NCI-H2196 (cell line): ENCODE measurements around the gene HCST.
A peak's percentile ranks its signal among the peaks of the same experiment; 100 is the strongest.
"Not testable (repeated sequence)": the region's sequence is repeated elsewhere in the genome, so short reads cannot be mapped to it uniquely, and the experiment has no call there.

Experiments used
- DNase-seq: peaks from one replicate; lab custom pipeline; 2025; ENCODE audit not compliant: unreplicated experiment; lab: John Stamatoyannopoulos, UW

Gene HCST

DNA sequence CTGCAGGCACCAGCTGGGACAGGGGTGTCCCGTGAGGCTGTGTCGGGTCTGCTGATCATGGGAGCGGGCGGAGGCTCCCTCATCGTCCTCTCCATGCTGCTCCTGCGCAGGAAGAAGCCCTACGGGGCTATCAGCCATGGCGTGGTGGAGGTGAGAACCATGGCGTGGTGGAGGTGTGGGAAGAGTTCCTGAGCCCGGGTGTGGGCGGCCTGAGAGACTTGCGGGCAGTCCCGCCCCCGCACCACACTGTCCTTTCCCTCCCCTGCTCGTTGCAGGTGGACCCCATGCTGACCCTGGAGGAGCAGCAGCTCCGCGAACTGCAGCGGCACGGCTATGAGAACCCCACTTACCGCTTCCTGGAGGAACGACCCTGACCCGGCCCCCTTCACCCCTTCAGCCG is 23.3 kb upstream of the HCST start:
- no peak for DNase-seq

DNA sequence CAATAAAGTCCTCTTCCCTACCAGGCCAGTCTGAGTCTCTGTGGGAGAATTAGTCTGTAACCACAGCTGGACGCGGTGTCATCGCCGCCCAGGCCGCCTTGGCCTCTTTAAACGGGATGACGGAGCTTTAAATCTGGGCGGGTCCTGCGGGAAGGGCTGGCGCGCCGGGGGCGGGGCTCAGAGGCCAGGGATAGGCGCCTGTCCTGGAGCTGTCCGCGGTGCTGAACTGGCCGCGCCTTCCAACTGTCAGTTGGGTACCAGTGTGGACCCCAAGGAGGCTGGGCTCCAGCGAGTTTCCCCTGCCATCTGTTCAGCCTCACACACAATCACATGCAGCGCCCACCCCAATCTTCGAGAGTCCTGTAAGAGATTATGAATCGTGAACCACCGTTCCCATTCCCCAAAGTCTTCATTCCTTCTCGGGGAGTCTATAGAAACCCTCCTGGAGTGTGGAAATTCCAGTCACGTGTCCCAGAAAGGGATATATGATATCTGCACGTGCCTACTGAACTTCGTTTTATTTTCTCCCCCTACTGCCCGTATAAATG is 22.5 kb upstream of the HCST start:
- no peak for DNase-seq

DNA sequence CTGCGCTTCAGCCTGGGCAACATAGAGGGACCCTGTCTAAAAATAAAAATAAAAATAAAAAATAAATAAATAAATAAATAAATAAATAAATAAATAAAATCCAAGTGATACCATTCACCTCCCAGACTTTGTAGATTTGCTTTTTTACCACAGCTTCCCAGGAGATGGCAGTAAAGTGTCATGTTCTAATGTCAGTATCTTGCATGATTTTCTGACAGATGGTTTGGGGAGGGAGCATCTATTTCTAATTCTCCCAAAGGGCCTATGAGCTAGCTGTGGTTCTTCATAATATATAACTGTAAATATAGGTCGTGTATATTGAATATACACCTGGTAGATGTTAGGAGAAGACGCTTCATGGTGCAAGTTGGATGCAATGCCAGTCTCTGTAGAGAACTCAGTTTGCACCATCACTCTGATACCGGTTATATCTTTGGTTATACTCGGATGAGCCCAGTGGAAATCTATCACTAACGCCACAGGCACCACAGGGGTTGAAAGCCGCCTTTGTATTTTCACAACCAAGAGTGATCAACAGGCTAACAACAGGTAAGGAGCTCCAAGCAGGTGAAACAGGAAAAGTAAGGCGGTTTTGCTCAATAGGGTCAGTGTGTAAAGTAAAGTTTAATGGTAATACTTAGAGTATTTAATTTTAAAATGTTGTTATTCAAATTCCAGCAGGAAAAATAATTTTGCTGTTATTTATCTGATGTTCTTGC is 20.1 kb upstream of the HCST start:
- DNase-seq: peak; percentile 77

DNA sequence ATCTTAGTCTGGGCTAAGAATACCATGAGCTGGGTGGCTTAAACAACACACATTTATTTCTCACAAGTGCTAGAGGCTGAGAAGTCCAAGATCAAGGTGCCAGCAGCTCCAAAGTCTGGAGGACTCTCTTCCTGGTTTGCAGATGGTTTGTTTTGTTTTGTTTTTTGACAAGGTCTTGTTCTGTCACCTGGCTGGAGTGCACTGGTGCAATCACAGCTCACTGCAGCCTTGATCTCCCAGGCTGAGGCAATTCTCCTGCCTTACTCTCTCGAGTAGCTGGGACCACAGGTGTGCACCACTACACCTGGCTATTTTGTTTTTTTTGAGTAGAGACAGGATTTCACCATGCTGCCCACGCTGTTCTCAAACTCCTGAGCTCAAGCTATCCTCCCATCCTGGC is 18.4 kb upstream of the HCST start:
- DNase-seq: no peak

DNA sequence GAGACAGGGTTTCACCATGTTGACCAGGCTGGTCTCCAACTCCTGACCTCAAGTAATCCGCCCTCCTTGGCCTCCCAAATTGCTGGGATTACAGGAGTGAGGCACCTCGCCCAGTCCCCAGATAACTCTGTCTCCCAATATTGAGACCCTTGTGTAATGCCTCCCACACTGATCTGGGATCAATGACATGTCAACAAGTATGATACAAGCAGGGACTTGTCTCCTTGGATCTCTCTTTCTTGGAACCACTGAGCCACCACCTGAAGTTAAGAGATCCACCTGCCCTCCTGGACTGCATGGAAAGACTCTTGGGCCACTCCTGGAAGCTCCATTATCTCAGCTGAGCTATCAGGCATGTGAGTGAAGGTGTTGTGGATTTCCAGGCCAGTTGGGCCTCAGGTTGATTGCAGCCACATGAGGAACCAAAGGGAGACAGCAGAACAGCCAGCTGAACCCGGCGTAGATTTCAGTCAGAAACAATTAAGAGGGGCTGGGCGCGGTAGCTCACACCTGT is 17.0 kb upstream of the HCST start:
- DNase-seq: no peak

DNA sequence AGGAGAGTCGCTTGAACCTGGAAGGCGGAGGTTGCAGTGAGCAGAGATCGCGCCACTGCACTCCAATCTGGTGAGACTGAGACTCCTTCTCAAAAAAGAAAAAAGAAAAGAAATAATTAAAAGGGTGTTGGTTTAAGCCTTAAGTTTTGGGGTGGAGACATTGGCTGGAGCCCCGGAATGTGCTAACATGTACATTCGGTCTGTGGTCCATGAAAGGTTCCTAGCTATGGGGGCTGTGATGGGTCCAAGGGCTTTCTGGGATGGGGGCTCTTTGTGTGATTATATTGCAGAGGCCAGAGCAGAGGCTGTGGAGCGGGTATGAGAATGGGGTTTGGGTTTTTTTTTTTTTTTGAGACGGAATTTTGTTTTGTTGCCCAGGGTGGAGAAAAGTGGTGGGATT is 16.4 kb upstream of the HCST start:
- no peak for DNase-seq

DNA sequence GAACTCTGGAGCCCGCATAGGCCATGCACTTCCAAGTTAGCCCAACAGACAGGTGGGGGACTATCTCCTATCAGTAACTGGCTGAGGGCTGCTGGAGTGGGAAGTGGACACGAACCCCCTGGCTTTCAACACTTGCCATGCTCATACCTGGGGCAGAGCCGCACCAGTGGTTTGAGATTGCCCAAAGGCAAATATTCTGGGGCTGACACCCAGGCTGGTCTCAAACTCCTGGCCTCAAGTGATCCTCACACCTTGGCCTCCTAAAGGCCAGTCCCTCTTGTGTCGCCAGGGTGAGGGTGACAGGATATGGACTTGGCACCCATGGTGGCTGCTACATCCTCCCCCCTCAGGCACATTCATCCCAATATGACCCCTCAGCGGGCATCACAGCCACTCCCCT is 15.1 kb upstream of the HCST start:
- no peak for DNase-seq

DNA sequence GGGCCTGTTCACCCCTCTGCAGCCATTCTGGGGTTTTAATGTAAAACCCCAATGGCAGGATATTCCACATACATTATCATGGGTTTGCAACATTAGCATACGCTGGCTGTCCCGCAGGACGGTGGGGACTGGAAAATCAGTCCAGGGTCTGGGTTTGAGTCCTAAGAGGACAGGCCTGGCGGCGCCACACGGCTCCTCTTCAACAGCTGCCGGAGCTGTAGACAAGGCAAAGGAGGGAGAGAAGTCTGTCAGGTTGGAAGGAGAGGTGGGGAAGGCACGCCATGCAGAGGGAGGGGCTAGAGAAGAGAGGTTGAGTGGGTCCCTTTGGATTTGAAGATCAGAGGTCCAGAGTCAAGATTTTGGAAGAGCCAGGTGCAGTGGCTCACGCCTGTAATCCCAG is 13.9 kb upstream of the HCST start:
- DNase-seq: no peak

DNA sequence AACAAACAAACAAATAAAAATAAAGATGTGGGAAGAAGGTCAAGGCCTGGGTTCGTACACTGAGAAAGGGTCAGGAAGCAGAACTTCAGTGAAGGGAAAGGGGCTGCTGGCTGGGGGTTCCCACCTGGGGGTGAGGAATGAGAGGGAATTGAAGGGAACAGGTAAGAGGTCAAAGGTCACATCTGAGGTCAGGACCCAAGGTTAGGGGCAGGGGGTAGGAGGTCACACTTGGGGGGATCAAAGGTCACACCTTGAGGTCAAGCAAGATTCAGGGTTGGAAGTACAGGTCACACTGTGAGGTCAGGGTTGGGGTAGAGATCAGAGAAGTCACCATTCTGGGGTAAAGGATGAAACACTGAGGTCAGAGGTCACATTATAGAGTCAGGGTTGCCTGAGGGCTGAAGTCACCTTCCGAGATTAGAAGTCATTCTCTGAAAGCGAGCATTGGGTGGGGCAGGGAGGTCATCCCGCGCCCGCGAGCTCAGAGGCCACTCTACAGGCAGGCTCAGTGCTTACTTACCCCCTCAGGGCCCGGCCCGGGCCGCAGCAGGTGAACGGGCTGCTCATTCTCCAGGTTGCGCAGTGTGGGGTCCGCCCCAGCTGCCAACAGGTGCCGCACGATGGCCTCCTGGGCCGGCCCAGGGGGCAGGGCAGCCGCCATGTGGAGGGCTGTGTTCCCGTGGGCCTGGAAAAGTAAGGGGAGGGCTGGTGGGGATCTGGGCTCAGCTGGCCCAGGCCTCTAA is 12.8 kb upstream of the HCST start:
- no peak for DNase-seq

DNA sequence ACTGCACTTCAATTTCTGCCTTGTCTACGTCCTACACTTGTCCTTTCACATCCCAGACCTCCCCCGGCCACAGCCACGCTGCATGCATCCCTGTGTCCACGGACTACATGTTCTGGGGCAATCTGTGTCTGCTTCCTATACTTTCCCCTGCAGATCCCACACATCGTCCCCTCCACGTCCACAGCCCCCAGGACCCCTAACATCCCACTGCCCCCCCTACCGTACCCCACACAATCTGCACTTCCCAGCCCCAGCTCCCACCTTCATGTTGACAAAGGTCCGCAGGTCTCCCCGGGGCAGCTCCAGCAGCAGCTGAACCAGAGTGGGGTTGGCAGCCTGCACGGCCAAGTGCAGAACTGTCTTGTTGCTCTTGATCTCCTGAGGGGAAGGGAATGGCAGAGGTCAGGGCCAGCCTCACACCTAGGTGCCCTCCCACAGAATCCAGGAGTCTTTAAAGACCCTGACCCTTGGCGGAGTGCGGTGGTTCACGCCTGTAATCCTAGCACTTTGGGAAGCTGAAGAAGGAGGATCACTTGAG is 12.1 kb upstream of the HCST start:
- DNase-seq: no peak

DNA sequence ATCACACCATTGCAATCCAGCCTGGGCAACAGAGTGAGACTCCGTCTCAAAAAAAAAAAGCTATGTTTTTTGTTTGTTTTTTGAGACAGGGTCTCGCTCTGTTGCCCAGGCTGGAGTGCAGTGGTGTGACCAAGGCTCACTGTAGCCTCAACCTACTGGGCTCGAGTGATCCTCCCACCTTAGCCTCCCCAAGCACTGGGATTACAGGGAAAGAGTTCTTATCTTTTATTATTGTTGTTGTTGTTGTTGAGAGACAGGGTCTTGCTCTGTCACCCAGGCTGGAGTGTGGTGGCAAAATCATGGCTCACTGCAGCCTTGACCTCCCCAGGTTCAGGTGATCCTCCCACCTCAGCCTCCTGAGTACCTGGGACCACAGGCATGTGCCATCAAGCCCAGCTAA is 10.5 kb upstream of the HCST start:
- DNase-seq: not testable (repeated sequence)

DNA sequence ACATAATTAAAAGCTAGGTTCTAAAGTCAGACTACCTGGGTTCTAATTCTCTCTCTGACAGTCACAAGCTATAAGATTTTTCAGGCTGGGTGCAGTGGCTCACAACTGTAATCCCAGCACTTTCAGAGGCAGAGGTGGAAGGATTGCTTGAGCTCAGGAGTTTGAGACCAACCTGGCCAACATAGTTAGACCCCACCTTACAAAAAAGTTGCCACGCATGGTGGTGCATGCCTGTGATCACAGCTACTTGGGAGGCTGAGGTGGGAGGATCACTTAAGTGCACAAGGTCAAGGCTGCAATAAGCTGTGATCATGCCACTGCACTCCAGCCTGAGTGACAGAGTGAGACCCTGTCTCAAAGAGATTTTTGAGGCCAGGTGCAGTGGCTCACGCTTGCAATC is 8.0 kb upstream of the HCST start:
- no peak for DNase-seq

DNA sequence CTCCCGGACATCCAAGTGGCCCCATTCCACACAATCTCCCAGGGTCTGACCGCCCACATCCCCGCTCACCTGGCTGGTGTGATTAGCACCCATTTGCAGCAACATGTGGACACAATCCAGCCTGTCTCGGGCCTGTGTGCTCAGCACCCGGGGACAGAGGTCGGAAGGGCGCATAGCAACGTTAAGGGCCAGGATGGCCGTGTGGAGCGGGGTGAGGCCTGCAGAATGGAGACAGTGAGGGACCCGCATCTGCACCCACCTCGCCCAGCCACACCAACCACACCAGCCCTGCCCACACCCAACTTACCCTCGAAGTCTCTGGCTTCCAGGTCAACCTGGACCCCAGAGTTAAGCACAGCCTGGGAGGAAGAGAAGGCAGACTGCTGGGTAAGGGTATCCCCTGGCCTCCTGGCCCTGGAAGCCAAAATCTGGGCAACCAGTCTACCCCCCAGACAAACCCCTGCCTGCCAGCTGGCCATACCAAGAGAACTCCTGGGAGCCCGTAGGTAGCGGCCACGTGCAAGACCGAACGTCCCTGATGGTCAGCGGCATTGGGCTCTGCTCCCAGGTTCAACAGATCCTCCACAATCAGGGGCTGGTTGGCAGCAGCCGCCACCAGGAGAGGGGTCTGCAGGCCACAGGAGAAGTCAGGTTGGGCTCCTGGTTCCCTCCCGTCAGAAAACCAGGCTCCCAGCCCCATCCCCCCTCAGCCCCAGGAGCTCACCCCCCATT is 6.3 kb upstream of the HCST start:
- DNase-seq: no peak

DNA sequence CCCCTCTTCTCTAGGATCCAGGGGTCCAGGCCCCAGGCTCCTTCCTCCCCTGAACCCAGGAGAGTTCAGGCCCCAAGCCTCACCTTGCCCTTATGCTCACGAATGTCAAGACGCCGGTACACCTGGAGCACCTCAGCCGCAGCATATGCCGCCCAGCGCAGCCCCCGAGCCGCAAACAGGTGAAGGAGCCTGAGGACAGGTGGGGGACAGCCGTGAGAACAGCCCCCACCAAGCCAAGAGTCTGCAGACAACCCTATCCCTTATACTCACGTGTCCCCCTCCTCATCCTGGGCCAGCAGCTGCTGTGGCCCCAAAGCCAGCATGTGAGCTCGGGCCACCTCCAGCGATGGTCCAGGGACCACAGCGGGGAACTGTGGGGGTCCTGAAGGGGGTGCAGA is 5.7 kb upstream of the HCST start:
- no peak for DNase-seq

DNA sequence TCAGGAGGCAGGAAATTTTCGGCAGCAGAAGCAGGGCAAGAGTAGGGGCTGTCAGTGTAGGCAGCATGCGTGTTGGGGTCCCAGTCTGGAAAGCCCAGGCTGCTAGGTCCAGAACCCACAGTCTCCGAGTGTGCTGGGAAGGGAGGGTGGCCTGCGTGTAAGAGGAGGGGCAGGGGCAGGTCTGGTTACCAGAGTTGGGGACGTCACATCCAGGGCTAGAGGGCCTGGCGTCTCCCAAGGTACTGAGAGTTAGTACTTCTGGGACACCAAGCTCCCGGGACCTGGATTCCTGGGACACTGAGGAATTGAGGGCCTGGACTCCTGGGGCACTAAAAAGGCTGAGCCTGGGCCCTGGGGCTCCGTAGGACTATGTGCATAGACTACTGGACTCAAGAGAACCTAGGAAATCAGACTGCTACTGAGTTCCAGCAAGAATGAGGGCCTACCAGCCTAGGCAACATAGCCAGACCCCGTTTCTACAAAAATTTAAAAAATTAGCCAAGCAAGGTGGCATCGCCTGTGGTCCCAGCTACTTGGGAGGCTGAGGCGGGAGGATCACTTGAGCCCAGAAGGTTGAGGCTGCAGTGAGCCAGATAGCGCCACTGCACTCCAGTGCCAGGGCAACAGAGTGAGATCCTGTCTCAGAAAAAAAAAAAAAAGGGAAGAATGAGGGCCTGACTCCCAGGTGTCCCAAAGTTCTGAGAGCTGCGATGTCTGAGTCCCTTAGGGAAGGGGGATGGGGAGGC is 4.5 kb upstream of the HCST start:
- no peak for DNase-seq

DNA sequence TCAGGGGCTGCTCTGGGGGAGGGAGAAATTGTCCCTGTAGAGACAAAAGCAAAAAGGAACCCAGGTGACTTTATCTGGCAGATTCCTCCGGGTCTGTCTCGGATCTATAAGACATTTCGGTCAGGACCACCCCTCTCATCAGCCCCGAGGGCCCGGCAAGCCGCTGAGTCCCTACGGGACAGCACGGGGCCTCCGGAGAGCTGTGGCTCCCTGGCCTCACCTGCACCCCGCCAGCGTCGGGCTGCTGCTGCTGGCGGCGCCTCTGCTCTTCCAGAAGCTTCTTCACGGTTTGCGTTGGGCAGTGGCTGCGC is 3.9 kb upstream of the HCST start:
- no peak for DNase-seq

DNA sequence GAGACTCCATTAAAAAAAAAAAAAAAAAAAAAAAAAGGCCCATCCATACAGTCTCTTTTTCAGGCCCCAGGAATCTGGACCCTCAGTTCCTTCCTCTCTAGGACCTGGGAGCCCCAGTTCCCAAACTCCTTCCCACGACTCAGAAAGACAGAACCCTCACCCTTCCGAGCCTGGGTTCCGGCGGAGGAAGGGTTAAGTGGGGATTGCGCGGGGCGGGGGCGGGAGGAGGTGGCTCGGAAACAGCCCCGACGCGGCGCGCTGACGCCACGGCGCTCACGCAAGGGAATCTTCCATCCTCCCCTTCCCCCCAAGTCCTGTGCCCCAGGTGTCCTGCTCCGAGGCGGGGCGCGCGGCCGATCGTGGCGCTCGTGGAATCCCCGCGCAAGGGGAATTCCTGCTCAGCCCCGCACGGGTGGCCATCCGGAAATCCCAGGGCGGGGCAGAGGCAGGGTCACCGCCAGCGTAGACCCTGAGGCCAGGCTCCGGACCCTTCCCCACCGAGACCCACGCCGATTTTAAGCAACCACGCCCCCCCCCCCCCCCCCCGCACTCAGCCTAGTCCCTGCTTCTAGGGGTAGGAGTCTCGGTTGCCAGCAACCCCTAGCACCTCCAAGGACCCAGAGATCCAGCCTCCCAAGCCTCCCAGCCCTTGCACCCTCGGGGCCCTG is 2.6 kb upstream of the HCST start:
- peak; percentile 86 for DNase-seq

DNA sequence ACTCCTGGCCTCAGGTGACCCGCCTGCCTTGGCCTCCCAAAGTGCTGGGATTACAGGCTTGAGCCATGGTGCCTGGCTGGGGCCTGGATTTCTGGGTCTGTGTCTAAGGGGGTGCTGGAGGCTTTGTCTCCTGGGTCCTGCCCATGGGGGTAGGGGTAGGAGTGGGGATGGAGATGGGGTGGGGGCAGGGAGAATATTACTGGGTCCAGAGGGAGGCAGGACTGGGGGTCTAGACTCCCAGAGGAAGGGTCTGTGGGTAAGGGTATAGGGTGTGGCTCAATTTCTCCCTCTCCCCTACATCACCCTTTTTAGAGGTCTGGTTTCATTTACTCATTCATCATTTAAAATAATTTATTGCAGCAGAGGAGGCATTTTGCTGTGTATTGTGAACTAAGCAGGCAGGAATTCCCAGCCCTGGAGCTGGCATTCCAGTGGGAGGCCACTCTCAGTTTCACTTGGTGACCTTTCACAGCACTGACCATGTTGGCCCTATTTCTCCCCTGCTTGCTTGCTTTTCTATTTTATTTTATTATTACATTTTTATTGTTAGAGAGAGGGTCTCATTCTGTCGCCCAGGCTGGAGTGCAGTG is 1.2 kb upstream of the HCST start:
- DNase-seq: no peak

DNA sequence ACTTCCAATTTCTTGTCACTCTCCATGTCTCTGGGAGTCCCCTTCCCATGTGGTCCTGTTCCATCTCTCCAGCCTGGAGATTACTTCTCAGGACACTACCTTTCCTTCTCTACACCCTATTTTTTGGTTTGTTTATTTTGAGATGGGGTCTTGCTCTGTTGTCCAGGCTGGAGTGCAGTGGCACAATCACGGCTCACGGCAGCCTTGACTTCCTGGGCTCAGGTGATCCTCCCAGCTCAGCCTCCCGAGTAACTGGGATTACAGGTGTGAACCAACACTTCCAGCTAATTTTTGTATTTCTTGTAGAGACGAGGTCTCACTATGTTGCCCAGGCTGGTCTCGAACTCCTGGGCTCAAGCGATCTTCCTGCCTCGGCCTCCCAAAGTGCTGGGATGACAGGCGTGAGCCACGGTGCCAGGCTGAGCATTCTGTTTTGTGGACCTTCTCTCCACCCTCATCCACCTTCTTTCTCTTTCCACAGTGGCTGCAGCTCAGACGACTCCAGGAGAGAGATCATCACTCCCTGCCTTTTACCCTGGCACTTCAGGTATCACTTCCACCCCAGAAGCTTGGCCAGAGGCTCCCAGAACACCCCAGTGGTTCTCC is 644 bp downstream of the HCST start:
- DNase-seq: no peak
